ENCODE results near the gene AHCYL1. TPM values are rescaled to one million over a fixed set of nuclear protein-coding genes. Genes with fewer than 3 reads are reported as not detected.

Gene AHCYL1
- polyA plus RNA-seq, 1 experiment: 133 TPM

- CTCF ChIA-PET: interaction anchor here (1.1 to 15.3 kb wide), 4 partner anchors 41 to 348 kb away, joined by 3 to 535 read pairs (median 3); no protein-coding TSS in a partner anchor
These were observed 3.9 kb downstream of the AHCYL1 start for GRCh38 chr1:109988349-109988914.

GRCh38 chr1:109989506-109990301 lies 5.1 kb downstream of the AHCYL1 start:
- Histone ChIP-seq H3K9me3 (ENCODE audit: control insufficient read depth, insufficient read depth, low read length) (peaks cover 3% of the 10 kb centered on the region; the same call in 1 of the 2 replicates), H3K27ac (ENCODE audit: low read depth, low read length) (no peak overlapping the region), H3K27me3 (ENCODE audit: control insufficient read depth, insufficient read depth, low read length) (no peaks in the 10 kb centered on the region), H3K4me3 (ENCODE audit: low read depth, low read length) (no peak overlapping the region)
- CTCF ChIA-PET: interaction anchor here (1.1 to 15.3 kb wide), 3 partner anchors 211 to 350 kb away, joined by 3 to 535 read pairs (median 3); no protein-coding TSS in a partner anchor
- no peak for DNase-seq (ENCODE audit: low read depth, low spot score)
- TF ChIP-seq CTCF (IDR thresholded peaks at IDR 0.05; ENCODE audit: low read depth, low read length): no peak
- POLR2A ChIA-PET: no interaction called here

More at GRCh38 chr1:109988349-109988914, 3.9 kb downstream of the AHCYL1 start:
- Histone ChIP-seq H3K27me3 (ENCODE audit: control insufficient read depth, insufficient read depth, low read length) (no peaks in the 10 kb centered on the region), H3K9me3 (ENCODE audit: control insufficient read depth, insufficient read depth, low read length) (peaks cover 3% of the 10 kb centered on the region; the same call in 1 of the 2 replicates), H3K27ac (ENCODE audit: low read depth, low read length) (no peak overlapping the region), H3K4me3 (ENCODE audit: low read depth, low read length) (no peak overlapping the region)
- no peak for TF ChIP-seq CTCF (IDR thresholded peaks at IDR 0.05; ENCODE audit: low read depth, low read length)
- DNase-seq (ENCODE audit: low read depth, low spot score): no peak
- POLR2A ChIA-PET: no interaction called here

- ChIA-PET POLR2A (no interaction called here), CTCF (no interaction called here)
- H3K9me3 ChIP-seq (ENCODE audit: control insufficient read depth, insufficient read depth, low read length): no peaks in the 10 kb centered on the region
These were observed 5.7 kb downstream of the AHCYL1 start for GRCh38 chr1:109990302-109990653.

GRCh38 chr1:109991400-109991925 lies 6.9 kb downstream of the AHCYL1 start:
- TF ChIP-seq CTCF (IDR thresholded peaks at IDR 0.05; ENCODE audit: low read depth, low read length): no peak
- H3K27me3 ChIP-seq (ENCODE audit: control insufficient read depth, insufficient read depth, low read length): no peaks in the 10 kb centered on the region
- ChIA-PET CTCF (no interaction called here), POLR2A (no interaction called here)
- DNase-seq (ENCODE audit: low read depth, low spot score): no peak
- no peak overlapping the region for H3K4me3 ChIP-seq (ENCODE audit: low read depth, low read length)
- H3K9me3 ChIP-seq (ENCODE audit: control insufficient read depth, insufficient read depth, low read length): no peaks in the 10 kb centered on the region
- H3K27ac ChIP-seq (ENCODE audit: low read depth, low read length): no peak overlapping the region

More at GRCh38 chr1:109990302-109990653, 5.7 kb downstream of the AHCYL1 start:
- Histone ChIP-seq H3K4me3 (ENCODE audit: low read depth, low read length) (no peak overlapping the region), H3K27me3 (ENCODE audit: control insufficient read depth, insufficient read depth, low read length) (no peaks in the 10 kb centered on the region), H3K27ac (ENCODE audit: low read depth, low read length) (no peak overlapping the region)
- DNase-seq (ENCODE audit: low read depth, low spot score): no peak
- TF ChIP-seq CTCF (IDR thresholded peaks at IDR 0.05; ENCODE audit: low read depth, low read length): no peak

- DNase-seq (ENCODE audit: low read depth, low spot score): no peak
- POLR2A ChIA-PET: interaction anchor here (3.2 kb wide), 1 partner anchor 9 kb away, joined by 13 read pairs; the partner anchor contains the start of gene AHCYL1
- Histone ChIP-seq H3K9me3 (ENCODE audit: control insufficient read depth, insufficient read depth, low read length) (no peaks in the 10 kb centered on the region), H3K27me3 (ENCODE audit: control insufficient read depth, insufficient read depth, low read length) (no peaks in the 10 kb centered on the region), H3K4me3 (ENCODE audit: low read depth, low read length) (no peak overlapping the region), H3K27ac (ENCODE audit: low read depth, low read length) (no peak overlapping the region)
- CTCF ChIA-PET: interaction anchor here (0.9 to 2.8 kb wide), 5 partner anchors 9 to 448 kb away, joined by 3 to 16 read pairs (median 8); partner anchors contain the start of gene AHCYL1
- no peak for TF ChIP-seq CTCF (IDR thresholded peaks at IDR 0.05; ENCODE audit: low read depth, low read length)
These were observed 9.3 kb downstream of the AHCYL1 start for GRCh38 chr1:109993885-109994284.

Measured in AG04450 (cell line).